HCT116 (cell line): ENCODE measurements around the gene PPP4R3C.

Experiments
- CEBPB ChIP-seq: IDR thresholded peaks from 2 replicates; pipeline ENCODE4 v1.6.1; 2012; ENCODE audit warnings: low read depth
- EZH2 ChIP-seq: fragments of 200-600 bp; sonication (generic); IDR thresholded peaks from 2 replicates; pipeline ENCODE4 v1.6.1; 2017; ENCODE audit warnings: antibody characterized with exemption, mixed run types
- TF ChIP-seq, protein P1 (sequence below), 3 experiments: fragments of 200-600 bp in 1 of 3; sonication (generic) in 1 of 3; IDR thresholded peaks in 2 of 3; conservative IDR thresholded peaks in 1 of 3; 2 replicates each; pipeline ENCODE4 v1.5.1; 2012 to 2017; ENCODE audit warnings: low read depth in 2 of 3, low read length in 2 of 3, antibody characterized with exemption in 1 of 3, borderline replicate concordance in 1 of 3, control low read depth in 1 of 3, mild to moderate bottlenecking in 1 of 3, mixed read lengths in 1 of 3, mixed run types in 1 of 3, moderate library complexity in 1 of 3; ENCODE audit not compliant: insufficient read depth in 1 of 3

DNA sequence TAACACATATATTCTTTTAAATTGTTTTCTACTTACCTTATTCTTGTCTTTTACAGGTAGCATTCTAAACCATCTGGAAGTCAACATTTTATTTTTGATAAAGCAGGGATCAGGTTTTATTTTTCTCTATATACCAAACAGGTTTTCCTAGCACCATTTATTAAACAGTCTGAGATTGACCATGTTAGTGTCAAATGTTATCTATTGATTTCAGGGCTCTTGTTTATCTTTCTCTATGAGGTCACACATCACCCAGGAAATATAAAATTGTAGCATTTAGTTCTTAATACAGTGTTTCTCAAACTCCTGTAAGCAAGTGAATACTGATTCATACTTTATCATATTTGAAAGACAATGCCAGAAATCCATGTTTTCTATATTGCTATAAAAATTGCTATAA is 28.1 kb downstream of the PPP4R3C start:
- no peak for TF ChIP-seq CEBPB
- no peak for TF ChIP-seq EZH2
- TF ChIP-seq, protein P1, sequence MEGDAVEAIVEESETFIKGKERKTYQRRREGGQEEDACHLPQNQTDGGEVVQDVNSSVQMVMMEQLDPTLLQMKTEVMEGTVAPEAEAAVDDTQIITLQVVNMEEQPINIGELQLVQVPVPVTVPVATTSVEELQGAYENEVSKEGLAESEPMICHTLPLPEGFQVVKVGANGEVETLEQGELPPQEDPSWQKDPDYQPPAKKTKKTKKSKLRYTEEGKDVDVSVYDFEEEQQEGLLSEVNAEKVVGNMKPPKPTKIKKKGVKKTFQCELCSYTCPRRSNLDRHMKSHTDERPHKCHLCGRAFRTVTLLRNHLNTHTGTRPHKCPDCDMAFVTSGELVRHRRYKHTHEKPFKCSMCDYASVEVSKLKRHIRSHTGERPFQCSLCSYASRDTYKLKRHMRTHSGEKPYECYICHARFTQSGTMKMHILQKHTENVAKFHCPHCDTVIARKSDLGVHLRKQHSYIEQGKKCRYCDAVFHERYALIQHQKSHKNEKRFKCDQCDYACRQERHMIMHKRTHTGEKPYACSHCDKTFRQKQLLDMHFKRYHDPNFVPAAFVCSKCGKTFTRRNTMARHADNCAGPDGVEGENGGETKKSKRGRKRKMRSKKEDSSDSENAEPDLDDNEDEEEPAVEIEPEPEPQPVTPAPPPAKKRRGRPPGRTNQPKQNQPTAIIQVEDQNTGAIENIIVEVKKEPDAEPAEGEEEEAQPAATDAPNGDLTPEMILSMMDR (IDR thresholded peaks at IDR 0.05 in 2 of 3, conservative IDR thresholded peaks at IDR 0.05 in 1 of 3; ENCODE audit: borderline replicate concordance in 1 of 3, insufficient read depth in 1 of 3, low read depth in 2 of 3, low read length in 2 of 3) = no peak
